GM19351 (cell line): ENCODE measurements around the gene PAX9.

ENCODE experiments used
- ATAC-seq: cut with Tn5 transposase; IDR thresholded peaks from one replicate; pipeline ENCODE4 v1.9.1; 2021; ENCODE audit warnings: mild to moderate bottlenecking, moderate library complexity; ENCODE audit not compliant: unreplicated experiment

Gene PAX9

GRCh38 chr14:36661506-36662257 is at the start of gene PAX9:
PAX9 (plus strand) TSS chr14:36661860; CDS start chr14:36662090, 230 bp downstream.
- ATAC-seq: peak; percentile 81

GRCh38 chr14:36617824-36618223 is 43.8 kb upstream of the PAX9 start:
- no peak for ATAC-seq

GRCh38 chr14:36618641-36619040 is 43.0 kb upstream of the PAX9 start:
- ATAC-seq: no peak

GRCh38 chr14:36619131-36619530 is 42.5 kb upstream of the PAX9 start:
- ATAC-seq: no peak

- no peak for ATAC-seq
Measured at GRCh38 chr14:36619853-36620252, 41.8 kb upstream of the PAX9 start.

- ATAC-seq: no peak
Measured at GRCh38 chr14:36625014-36625413, 36.6 kb upstream of the PAX9 start.

- no peak for ATAC-seq
Measured at GRCh38 chr14:36625436-36625835, 36.2 kb upstream of the PAX9 start.

GRCh38 chr14:36626151-36626550 is 35.5 kb upstream of the PAX9 start:
- peak; percentile 77 for ATAC-seq

- no peak for ATAC-seq
Measured at GRCh38 chr14:36627981-36628380, 33.7 kb upstream of the PAX9 start.

GRCh38 chr14:36633580-36633979 is 28.1 kb upstream of the PAX9 start:
- no peak for ATAC-seq

GRCh38 chr14:36646664-36647416 is 14.8 kb upstream of the PAX9 start:
- ATAC-seq: no peak

GRCh38 chr14:36647417-36647823 is 14.2 kb upstream of the PAX9 start:
- no peak for ATAC-seq

- no peak for ATAC-seq
Measured at GRCh38 chr14:36647824-36648753, 13.6 kb upstream of the PAX9 start.

- no peak for ATAC-seq
Measured at GRCh38 chr14:36649872-36650650, 11.6 kb upstream of the PAX9 start.

- no peak for ATAC-seq
Measured at GRCh38 chr14:36652542-36653201, 9.0 kb upstream of the PAX9 start.

- ATAC-seq: no peak
Measured at GRCh38 chr14:36653413-36653812, 8.2 kb upstream of the PAX9 start.

GRCh38 chr14:36653962-36654793 is 7.5 kb upstream of the PAX9 start:
- ATAC-seq: no peak

- ATAC-seq: no peak
Measured at GRCh38 chr14:36654794-36655381, 6.8 kb upstream of the PAX9 start.

GRCh38 chr14:36655571-36655962 is 6.1 kb upstream of the PAX9 start:
- no peak for ATAC-seq
